DND-41 (cell line): Measurements from ENCODE around the gene FNBP1.

Experiments
- ATAC-seq: fragments of 200-7000 bp; cut with Tn5 transposase; 3 replicates; pipeline ENCODE4 v1.9.1; 2021; ENCODE audit warnings: low read depth; ENCODE audit not compliant: insufficient read depth
- DNase-seq: peaks from one replicate; pipeline ENCODE4 v3.0.0-alpha.2; 2020
- H2AFZ ChIP-seq: 2 replicates; pipeline ENCODE4 v1.6.0; 2012; ENCODE audit warnings: low read depth, low read length
- H3K27ac ChIP-seq: 2 replicates; pipeline ENCODE4 v1.5.1; 2012; ENCODE audit warnings: low read length, inconsistent platforms
- H3K27me3 ChIP-seq: fragments of 200-600 bp; sonication (generic); 2 replicates; pipeline ENCODE4 v1.6.0; 2012; ENCODE audit warnings: low read length, mild to moderate bottlenecking, inconsistent platforms; ENCODE audit not compliant: insufficient read depth, poor library complexity
- H3K36me3 ChIP-seq: 2 replicates; pipeline ENCODE4 v1.5.1; 2012; ENCODE audit warnings: low read length, inconsistent platforms; ENCODE audit not compliant: insufficient read depth
- H3K4me1 ChIP-seq: 2 replicates; pipeline ENCODE4 v1.5.1; 2012; ENCODE audit warnings: mild to moderate bottlenecking, low read length; ENCODE audit not compliant: insufficient read depth
- H3K4me2 ChIP-seq: 2 replicates; pipeline ENCODE4 v1.6.0; 2012; ENCODE audit warnings: mild to moderate bottlenecking, moderate library complexity, low read length, inconsistent platforms; ENCODE audit not compliant: insufficient read depth
- H3K4me3 ChIP-seq, 2 experiments: fragments of 200-600 bp in 1 of 2; shearing (Covaris generic) in 1 of 2; 2 replicates each; pipeline ENCODE4 v1.5.1; 2012 to 2016; ENCODE audit warnings: inconsistent platforms in 2 of 2, low read length in 2 of 2, mild to moderate bottlenecking in 2 of 2, low read depth in 1 of 2, moderate library complexity in 1 of 2
- H3K79me2 ChIP-seq: 2 replicates; pipeline ENCODE4 v1.6.0; 2012; ENCODE audit warnings: low read length, inconsistent platforms; ENCODE audit not compliant: insufficient read depth
- H3K9ac ChIP-seq: 2 replicates; pipeline ENCODE4 v1.6.0; 2012; ENCODE audit warnings: low read depth, mild to moderate bottlenecking, inconsistent platforms, low read length, moderate library complexity
- H3K9me3 ChIP-seq: 2 replicates; pipeline ENCODE4 v1.5.1; 2012; ENCODE audit warnings: low read length, moderate library complexity, mild to moderate bottlenecking, inconsistent platforms; ENCODE audit not compliant: insufficient read depth, severe bottlenecking
- H4K20me1 ChIP-seq: 2 replicates; pipeline ENCODE4 v1.6.0; 2012; ENCODE audit warnings: low read length; ENCODE audit not compliant: insufficient read depth
- CTCF ChIP-seq: IDR thresholded peaks from 2 replicates; pipeline ENCODE4 v1.5.1; 2012; ENCODE audit warnings: borderline replicate concordance, low read length, moderate library complexity, mild to moderate bottlenecking; ENCODE audit not compliant: poor library complexity, severe bottlenecking; ENCODE audit errors: extremely low read depth
- EZH2 ChIP-seq: IDR thresholded peaks from 3 replicates; pipeline ENCODE4 v1.6.1; 2012; ENCODE audit warnings: borderline replicate concordance, low read depth, mild to moderate bottlenecking, moderate library complexity, low read length, inconsistent platforms; ENCODE audit not compliant: severe bottlenecking

FNBP1 gene

GRCh38 chr9:129979071-129979745 is 63.8 kb downstream of the FNBP1 start:
- Histone ChIP-seq H3K79me2 (peaks cover 98% of the 10 kb centered on the region), H4K20me1 (peaks cover 34% of the 10 kb centered on the region), H3K4me3 (no peak overlapping the region), H3K9ac (no peak overlapping the region), H3K36me3 (peaks cover 72% of the 10 kb centered on the region), H3K27me3 (no peaks in the 10 kb centered on the region), H3K9me3 (no peaks in the 10 kb centered on the region), H3K27ac (no peak overlapping the region), H2AFZ (no peak overlapping the region), H3K4me2 (no peak overlapping the region), H3K4me1 (no peaks in the 10 kb centered on the region)
- TF ChIP-seq EZH2 (no peak), CTCF (no peak)
- no peak for ATAC-seq
- DNase-seq, result no peak

DNA sequence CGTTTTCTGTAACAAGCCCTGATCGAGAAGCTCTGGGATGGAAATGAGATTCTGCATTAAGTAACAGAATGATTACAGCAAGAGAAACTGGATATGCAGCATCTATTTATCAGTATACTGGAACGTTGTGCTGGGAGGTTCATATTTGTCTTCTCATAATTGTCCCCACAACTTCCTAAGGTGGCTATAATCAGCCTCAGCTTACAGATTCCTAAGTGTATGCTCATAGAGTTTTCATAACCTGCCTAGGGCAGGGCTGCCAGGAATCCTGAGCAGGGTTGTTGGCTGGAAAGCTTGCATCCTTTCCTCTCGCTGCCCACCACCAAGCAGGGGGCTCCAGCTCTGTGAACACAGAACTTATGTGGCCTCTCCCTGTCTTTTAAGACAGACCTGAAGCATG is 70.2 kb downstream of the FNBP1 start:
- Histone ChIP-seq H4K20me1 (peaks cover 19% of the 10 kb centered on the region; the same call in 1 of the 2 replicates), H3K27me3 (no peaks in the 10 kb centered on the region), H3K4me1 (peaks cover 2% of the 10 kb centered on the region), H3K4me2 (no peak overlapping the region), H3K36me3 (peaks cover 84% of the 10 kb centered on the region), H3K27ac (no peak overlapping the region; the same call in 1 of the 2 replicates), H2AFZ (no peak overlapping the region), H3K79me2 (peaks cover 86% of the 10 kb centered on the region), H3K9me3 (no peaks in the 10 kb centered on the region), H3K4me3 (no peak overlapping the region), H3K9ac (no peak overlapping the region)
- DNase-seq (no peak), ATAC-seq (no peak)
- TF ChIP-seq CTCF, result no peak
- no peak for TF ChIP-seq EZH2

DNA sequence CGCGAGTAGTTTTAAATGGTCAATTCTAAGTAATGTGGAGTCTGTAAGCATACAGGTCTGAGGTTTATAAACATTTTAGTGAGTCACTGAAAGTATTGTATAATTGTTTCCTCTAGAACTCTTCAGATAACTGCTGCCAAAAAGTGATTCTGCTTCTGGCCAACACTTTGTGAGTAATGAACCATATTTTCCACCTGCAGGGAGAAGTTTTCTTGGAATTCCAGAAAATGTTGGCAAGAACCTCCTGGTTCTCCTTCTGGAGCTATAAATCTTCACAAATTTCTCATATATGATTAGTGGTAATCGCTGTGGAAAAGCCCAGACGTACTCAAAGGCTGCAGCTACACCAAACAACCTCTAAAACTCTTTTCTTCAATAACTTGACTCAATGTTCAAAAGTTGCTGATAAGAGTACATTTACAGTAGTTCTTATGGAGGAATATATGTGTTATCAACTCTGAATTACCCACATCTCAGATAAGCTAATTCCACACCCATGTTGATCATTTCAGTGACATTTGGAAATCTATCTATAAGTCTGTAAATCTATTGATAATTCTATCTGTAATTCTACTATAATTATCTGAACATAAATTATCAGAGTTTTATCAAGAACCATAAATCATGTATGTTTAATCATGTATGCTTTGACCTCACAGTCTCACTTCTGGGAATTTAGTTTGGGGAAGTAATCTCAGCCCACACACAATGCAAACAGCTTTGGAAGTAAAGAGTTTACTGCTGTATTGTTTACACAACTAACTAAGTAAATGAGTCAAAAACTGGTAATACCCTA is 74.1 kb downstream of the FNBP1 start:
- H3K4me1 ChIP-seq, result peaks cover 41% of the 10 kb centered on the region
- H3K9ac ChIP-seq, result no peak overlapping the region
- no peaks in the 10 kb centered on the region for H3K27me3 ChIP-seq
- DNase-seq (no peak), ATAC-seq (no peak)
- H2AFZ ChIP-seq, result no peak overlapping the region
- H3K36me3 ChIP-seq, result peaks cover 72% of the 10 kb centered on the region
- H3K9me3 ChIP-seq, result no peaks in the 10 kb centered on the region
- no peak overlapping the region for H3K4me3 ChIP-seq
- H3K4me2 ChIP-seq, result no peak overlapping the region
- peaks cover 24% of the 10 kb centered on the region; the same call in 1 of the 2 replicates for H4K20me1 ChIP-seq
- no peak overlapping the region for H3K27ac ChIP-seq
- no peak for TF ChIP-seq CTCF
- TF ChIP-seq EZH2, result no peak
- H3K79me2 ChIP-seq, result peaks cover 85% of the 10 kb centered on the region
